HL-60 (cell line): Measurements from ENCODE around the gene TMEM14C.

Experiments
- POLR2AphosphoS5 ChIP-seq: IDR thresholded peaks from 2 replicates; pipeline ENCODE4 v1.6.1; 2012; ENCODE audit warnings: low read depth
- SPI1 ChIP-seq: IDR thresholded peaks from 2 replicates; pipeline ENCODE4 v1.6.1; 2012; ENCODE audit warnings: low read depth, mild to moderate bottlenecking, borderline replicate concordance
- TF ChIP-seq, protein P1 (sequence below): IDR thresholded peaks from one replicate; pipeline ENCODE4 v1.5.1; 2011; ENCODE audit warnings: low read length, control low read depth, inconsistent platforms; ENCODE audit not compliant: insufficient read depth
- TF ChIP-seq, protein P2 (sequence below): IDR thresholded peaks from 2 replicates; pipeline ENCODE4 v1.6.1; 2012; ENCODE audit warnings: low read depth; ENCODE audit not compliant: insufficient replicate concordance

DNA sequence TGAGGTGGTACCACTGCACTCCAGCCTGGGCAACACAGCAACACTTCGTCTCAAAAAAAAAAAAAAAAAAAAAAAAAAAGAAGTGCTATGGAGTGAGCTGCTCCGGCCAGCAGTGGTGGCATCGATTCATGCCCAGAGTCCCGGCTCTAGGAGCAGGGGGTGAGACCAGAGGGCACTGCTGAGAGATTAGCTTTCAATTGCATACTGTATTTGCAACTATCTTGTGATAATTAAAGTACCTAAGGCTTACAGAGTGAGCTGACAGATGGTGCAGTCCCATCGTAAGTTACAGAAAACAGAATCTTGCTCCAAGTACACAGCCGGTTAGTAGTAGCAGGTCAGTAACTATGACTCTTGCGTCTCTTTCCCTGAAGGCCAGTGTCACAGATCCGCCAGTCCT lies 56.2 kb downstream of the TMEM14C start:
- TF ChIP-seq, protein P1, sequence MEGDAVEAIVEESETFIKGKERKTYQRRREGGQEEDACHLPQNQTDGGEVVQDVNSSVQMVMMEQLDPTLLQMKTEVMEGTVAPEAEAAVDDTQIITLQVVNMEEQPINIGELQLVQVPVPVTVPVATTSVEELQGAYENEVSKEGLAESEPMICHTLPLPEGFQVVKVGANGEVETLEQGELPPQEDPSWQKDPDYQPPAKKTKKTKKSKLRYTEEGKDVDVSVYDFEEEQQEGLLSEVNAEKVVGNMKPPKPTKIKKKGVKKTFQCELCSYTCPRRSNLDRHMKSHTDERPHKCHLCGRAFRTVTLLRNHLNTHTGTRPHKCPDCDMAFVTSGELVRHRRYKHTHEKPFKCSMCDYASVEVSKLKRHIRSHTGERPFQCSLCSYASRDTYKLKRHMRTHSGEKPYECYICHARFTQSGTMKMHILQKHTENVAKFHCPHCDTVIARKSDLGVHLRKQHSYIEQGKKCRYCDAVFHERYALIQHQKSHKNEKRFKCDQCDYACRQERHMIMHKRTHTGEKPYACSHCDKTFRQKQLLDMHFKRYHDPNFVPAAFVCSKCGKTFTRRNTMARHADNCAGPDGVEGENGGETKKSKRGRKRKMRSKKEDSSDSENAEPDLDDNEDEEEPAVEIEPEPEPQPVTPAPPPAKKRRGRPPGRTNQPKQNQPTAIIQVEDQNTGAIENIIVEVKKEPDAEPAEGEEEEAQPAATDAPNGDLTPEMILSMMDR: no peak
- TF ChIP-seq SPI1 (no peak), POLR2AphosphoS5 (no peak)
- TF ChIP-seq, protein P2, sequence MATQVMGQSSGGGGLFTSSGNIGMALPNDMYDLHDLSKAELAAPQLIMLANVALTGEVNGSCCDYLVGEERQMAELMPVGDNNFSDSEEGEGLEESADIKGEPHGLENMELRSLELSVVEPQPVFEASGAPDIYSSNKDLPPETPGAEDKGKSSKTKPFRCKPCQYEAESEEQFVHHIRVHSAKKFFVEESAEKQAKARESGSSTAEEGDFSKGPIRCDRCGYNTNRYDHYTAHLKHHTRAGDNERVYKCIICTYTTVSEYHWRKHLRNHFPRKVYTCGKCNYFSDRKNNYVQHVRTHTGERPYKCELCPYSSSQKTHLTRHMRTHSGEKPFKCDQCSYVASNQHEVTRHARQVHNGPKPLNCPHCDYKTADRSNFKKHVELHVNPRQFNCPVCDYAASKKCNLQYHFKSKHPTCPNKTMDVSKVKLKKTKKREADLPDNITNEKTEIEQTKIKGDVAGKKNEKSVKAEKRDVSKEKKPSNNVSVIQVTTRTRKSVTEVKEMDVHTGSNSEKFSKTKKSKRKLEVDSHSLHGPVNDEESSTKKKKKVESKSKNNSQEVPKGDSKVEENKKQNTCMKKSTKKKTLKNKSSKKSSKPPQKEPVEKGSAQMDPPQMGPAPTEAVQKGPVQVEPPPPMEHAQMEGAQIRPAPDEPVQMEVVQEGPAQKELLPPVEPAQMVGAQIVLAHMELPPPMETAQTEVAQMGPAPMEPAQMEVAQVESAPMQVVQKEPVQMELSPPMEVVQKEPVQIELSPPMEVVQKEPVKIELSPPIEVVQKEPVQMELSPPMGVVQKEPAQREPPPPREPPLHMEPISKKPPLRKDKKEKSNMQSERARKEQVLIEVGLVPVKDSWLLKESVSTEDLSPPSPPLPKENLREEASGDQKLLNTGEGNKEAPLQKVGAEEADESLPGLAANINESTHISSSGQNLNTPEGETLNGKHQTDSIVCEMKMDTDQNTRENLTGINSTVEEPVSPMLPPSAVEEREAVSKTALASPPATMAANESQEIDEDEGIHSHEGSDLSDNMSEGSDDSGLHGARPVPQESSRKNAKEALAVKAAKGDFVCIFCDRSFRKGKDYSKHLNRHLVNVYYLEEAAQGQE: no peak
